Right cardiac atrium (tissue), 5 donors: ENCODE results near the gene ABCA7. TPM values are rescaled to one million over a fixed set of nuclear protein-coding genes. Genes with fewer than 3 reads are reported as not detected.

Experiments
- ATAC-seq, 2 donors: fragments of 200-7000 bp; cut with Tn5 transposase; one replicate each; pipeline versions ENCODE4 v1.8.0 to v1.9.1; 2020; ENCODE audit warnings: moderate library complexity in 2 of 2, mild to moderate bottlenecking in 1 of 2
- DNase-seq, 3 donors: peaks; one replicate each; pipeline ENCODE4 v3.0.0-alpha.2; 2020
- H3K27ac ChIP-seq: one replicate; pipeline ENCODE4 v1.5.1; 2013; ENCODE audit warnings: mild to moderate bottlenecking, low read length, control low read depth, moderate library complexity
- H3K27me3 ChIP-seq: one replicate; pipeline ENCODE4 v1.6.1; 2013; ENCODE audit not compliant: control insufficient read depth, insufficient read depth
- H3K4me1 ChIP-seq: one replicate; pipeline ENCODE4 v1.6.1; 2013; ENCODE audit warnings: low read length; ENCODE audit not compliant: control insufficient read depth, insufficient read depth
- H3K4me3 ChIP-seq: one replicate; pipeline ENCODE4 v1.5.1; 2013; ENCODE audit warnings: low read length, control low read depth
- H3K9me3 ChIP-seq: one replicate; pipeline ENCODE4 v1.6.1; 2013; ENCODE audit warnings: low read length; ENCODE audit not compliant: control insufficient read depth
- WGBS: extraction: QIAGEN DNeasy Blood & Tissue Kit; methylation state at CpG from one replicate; pipeline ENCODE4 v1.1.7; 2013; 5-methylcytosine and 5-hydroxymethylcytosine counted together
- intact Hi-C, 4 donors: fragments of 100-400 bp; cut with DNase I; formaldehyde crosslinking; loops; one replicate each; pipeline versions ENCODE4 v1.11.0 to v1.14.0; 2022 to 2023
- polyA plus RNA-seq: library from polyadenylated mRNA; stranded (reverse); fragments of 200-250 nt; gene quantifications from one replicate; pipeline ENCODE4 v1.2.3, GENCODE V29; 2013
- total RNA-seq, 4 donors: library from RNA; stranded (reverse); fragmentation: NEBNext Ultra II Directional; extraction: Animal tissue kit (Norgen Biotek cat#: 25700); gene quantifications; one replicate each; pipeline ENCODE4 v1.2.1, GENCODE V29; 2021
- donor health status: healthy with polysubstance abuse.
- donor health status: DM: no; HTN: yes; CAD: no.
- donor health status: DM: no; HTN: no; CAD: no.
- donor health status: DM: no; HTN: yes; CAD: no; lungs with severe emphysema.
- donor health status: DM: yes; HTN: yes; CAD: no.

The ABCA7 gene
- total and polyA plus RNA-seq, 5 donors: 7.3 to 10.4 (median 9.1) TPM

DNA sequence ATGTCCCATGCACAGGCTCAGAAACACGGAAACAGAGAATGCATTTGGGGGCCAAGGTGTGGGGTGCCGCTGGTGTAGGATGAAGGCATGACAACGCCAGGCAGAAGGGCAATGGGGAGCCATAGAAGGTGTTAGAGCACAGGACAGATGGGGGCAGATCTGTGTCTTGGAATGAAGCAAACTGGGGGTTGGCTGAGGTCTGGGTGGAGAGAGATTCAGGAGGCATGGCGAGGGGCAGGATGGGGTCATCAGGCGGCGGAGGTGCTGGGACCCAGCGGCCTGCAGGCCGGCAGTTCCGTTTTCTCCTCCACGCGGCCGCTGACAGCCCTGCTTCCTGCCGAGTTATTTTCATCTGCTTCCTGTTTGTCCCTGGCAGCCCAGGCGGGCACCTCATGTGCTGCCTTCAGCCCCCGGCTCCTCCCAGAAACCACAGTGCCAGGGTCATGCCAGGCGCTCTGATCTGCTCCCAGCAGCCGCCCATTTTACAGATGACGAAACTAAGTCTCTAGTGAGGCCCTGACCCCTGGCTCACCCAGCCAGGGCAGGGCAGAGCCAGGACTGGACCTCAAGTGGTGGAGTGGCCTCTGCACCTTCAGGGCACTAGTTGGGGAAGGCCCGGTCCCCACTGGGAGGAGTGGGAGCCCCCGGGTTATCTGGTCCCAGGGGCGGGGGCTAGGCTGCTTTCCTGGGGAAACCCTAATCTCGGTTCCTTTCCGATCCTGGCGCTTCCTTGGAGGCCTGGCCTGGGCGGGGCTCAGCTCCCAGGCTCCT, 29.3 kb downstream of the ABCA7 start:
- Histone ChIP-seq H3K4me3 (no peak overlapping the region), H3K4me1 (no peaks in the 10 kb centered on the region), H3K27ac (no peak overlapping the region), H3K9me3 (no peaks in the 10 kb centered on the region), H3K27me3 (no peaks in the 10 kb centered on the region)
- ATAC-seq: peak; percentile 44 to 70
- intact Hi-C loops: no loop called here
- 41% methylated on average over 25 of the region's 25 CpGs for WGBS
- DNase-seq: peak; percentile 77 to 90 (median 89)

DNA sequence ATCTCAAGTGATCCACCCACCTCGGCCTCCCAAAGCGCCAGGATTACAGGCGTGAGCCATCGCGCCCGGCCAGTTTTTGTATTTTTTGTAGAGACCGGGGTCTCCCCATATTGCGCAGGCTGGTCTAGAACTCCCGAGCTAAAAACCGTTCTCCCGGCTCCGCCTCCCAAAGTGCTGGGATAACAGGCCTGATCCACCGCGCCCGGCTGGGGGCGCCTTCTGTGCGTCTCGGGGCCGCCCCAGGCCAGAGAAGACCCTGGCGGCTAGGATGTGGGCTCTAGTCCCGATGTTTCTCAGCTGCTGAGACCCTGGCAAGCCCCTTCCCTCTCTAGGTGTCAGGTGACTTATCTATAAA, 30.6 kb downstream of the ABCA7 start:
- H3K4me3 ChIP-seq: no peak overlapping the region
- WGBS: 18% methylated on average over 21 of the region's 21 CpGs
- DNase-seq: peak in 1 of 3 donors; percentile 39
- intact Hi-C loops: no loop called here
- H3K9me3 ChIP-seq: no peaks in the 10 kb centered on the region
- no peak overlapping the region for H3K27ac ChIP-seq
- H3K27me3 ChIP-seq: no peaks in the 10 kb centered on the region
- no peak for ATAC-seq
- H3K4me1 ChIP-seq: no peaks in the 10 kb centered on the region

DNA sequence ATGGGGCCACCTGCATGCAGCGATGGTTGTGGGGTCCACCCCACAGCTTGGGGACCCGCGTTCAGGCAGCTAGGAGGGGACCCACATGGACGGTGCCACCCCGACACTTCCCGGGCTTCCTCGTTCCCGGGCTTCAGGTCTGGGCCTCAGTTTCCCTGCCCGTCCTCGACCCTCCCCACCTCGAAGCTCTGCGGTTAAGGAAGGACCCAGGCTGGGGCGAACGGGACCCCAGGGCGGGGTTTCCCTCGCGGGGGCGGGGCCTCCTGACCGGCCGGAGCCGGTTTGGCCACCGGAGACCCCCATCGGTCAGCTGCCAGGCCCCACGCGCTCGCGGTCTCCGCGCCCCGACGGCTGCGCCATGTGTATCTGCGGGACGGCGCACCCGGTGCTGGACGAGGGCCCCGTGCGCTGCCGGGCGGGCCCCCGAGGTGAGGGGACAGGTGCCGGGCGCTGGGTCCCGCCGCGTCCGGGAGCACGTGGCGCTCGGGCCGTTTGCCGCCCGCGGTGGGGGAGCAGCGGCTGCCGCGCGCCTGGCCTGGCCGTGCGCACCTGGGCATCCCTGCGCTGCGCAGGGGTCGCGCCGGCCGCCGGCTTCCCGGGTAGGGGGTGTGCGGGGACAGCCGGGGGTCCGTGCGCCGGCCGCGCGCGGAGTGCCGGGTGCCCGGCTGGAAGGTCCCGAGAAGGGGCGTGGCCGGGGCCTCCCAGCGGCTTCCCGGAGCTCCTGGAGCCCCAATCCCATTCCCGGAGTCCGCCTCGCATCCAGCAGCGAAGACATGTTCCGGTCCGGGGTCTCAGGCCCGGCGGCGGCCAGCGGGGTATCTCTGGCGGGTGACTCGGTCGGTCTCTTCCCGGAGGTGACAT, 31.3 kb downstream of the ABCA7 start:
- Histone ChIP-seq H3K27me3 (no peaks in the 10 kb centered on the region), H3K27ac (no peak overlapping the region), H3K4me1 (no peaks in the 10 kb centered on the region), H3K4me3 (no peak overlapping the region), H3K9me3 (no peaks in the 10 kb centered on the region)
- intact Hi-C loops: no loop called here
- no peak for ATAC-seq
- peak; percentile 26 to 67 (median 64) for DNase-seq
- 16% methylated on average over 99 of the region's 99 CpGs for WGBS

DNA sequence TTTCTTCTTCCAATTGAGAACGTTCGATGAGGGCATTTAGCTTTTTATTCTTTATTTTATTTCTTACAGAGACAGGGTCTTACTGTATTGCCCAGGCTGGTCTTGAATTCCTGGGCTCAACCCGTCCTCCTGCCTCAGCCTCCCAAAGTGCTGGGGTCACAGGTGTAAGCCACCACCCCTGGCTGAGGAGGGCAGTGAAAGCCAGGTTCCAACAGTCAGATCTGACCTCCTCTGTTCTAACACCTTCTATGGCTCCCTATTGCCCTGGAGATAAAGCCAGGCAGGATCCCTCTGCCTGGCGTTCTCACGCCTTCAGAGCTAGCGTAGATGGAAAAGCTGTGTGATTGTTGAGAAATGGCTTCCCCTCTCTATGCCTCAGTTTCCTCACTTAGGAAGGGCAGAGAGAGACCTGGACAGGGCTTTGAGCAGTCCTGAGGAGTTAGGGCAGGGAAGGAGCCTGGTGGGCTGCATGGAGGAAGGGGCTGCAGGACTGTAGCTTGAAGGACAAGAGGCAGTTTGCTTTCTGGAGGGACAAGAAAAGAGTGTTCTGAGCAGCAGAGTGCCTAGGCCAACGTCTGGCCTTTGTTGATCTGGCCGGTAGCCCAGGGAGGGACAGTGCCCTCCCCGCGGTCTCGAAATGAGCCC, 32.6 kb downstream of the ABCA7 start:
- no peaks in the 10 kb centered on the region for H3K9me3 ChIP-seq
- peak in 1 of 3 donors; percentile 5 for DNase-seq
- intact Hi-C loops: no loop called here
- no peaks in the 10 kb centered on the region for H3K4me1 ChIP-seq
- 85% methylated on average over 11 of the region's 11 CpGs for WGBS
- no peak overlapping the region for H3K4me3 ChIP-seq
- no peak for ATAC-seq
- no peak overlapping the region for H3K27ac ChIP-seq
- no peaks in the 10 kb centered on the region for H3K27me3 ChIP-seq

DNA sequence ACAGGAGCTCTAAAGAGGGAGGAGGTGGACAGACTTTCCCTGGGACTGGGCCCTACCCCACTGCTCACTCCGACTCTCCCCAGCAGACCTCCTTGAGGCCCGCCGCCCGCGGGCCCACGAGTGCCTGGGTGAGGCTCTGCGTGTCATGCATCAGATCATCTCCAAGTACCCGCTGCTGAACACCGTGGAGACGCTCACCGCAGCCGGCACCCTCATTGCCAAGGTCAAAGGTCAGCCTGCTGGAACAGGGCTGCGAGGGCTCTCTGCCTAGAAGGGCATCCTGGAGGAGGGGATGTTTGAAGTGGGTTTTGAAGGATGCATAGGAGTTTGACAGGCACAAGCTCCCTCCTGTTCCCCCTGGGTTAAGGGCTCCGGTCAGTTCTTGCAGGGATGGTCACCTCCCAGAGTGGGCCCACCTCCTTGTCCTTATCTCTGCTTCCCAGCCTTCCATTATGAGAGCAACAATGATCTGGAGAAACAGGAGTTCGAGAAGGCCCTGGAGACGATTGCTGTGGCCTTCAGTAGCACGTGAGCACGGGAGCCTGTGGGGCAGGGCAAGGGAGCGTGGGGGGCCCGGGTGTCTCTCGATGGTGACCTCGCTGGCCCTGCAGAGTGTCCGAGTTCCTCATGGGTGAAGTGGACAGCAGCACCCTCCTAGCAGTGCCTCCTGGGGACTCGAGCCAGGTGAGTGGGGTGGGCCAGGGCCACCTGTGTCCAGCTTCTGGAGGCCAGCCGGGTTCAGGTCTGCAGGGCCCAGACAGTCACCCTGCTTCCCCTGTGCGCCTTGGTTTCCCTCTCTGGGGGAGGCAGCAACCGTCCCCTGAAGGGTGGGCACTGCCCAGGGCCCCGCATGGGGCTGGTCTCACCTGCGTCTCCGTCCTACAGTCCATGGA, 33.4 kb downstream of the ABCA7 start:
- intact Hi-C loops: no loop called here
- whole genome bisulfite sequencing: 92% methylated on average over 30 of the region's 30 CpGs

DNA sequence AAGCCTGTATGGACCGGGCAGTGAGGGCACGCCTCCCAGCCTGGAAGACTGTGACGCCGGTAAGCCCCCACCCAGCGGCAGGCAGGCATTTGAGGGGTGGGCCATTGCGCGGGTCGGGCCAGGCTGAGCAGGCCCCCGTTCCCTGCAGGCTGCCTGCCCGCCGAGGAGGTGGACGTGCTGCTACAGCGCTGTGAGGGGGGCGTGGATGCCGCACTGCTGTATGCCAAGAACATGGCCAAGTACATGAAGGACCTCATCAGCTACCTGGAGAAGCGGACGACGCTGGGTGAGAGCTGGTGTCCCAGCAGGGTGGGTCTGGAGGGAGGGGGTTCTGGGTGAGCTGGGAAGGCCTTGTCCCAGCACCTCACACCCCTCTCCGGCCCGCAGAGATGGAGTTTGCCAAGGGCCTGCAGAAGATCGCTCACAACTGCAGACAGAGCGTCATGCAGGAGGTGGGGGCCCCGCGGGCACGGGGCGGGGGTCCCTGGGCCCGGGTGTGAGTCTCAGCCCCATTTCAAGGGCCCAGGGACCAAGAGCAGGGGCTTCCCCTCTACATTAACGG, 34.1 kb downstream of the ABCA7 start:
- 79% methylated on average over 28 of the region's 28 CpGs for WGBS
- no peaks in the 10 kb centered on the region for H3K9me3 ChIP-seq

More for the DNA sequence above, 33.4 kb downstream of the ABCA7 start:
- Histone ChIP-seq H3K27ac (no peak overlapping the region), H3K9me3 (no peaks in the 10 kb centered on the region), H3K4me1 (no peaks in the 10 kb centered on the region), H3K27me3 (no peaks in the 10 kb centered on the region), H3K4me3 (no peak overlapping the region)
- DNase-seq: peak in 2 of 3 donors; percentile 39 to 51
- no peak for ATAC-seq

DNA sequence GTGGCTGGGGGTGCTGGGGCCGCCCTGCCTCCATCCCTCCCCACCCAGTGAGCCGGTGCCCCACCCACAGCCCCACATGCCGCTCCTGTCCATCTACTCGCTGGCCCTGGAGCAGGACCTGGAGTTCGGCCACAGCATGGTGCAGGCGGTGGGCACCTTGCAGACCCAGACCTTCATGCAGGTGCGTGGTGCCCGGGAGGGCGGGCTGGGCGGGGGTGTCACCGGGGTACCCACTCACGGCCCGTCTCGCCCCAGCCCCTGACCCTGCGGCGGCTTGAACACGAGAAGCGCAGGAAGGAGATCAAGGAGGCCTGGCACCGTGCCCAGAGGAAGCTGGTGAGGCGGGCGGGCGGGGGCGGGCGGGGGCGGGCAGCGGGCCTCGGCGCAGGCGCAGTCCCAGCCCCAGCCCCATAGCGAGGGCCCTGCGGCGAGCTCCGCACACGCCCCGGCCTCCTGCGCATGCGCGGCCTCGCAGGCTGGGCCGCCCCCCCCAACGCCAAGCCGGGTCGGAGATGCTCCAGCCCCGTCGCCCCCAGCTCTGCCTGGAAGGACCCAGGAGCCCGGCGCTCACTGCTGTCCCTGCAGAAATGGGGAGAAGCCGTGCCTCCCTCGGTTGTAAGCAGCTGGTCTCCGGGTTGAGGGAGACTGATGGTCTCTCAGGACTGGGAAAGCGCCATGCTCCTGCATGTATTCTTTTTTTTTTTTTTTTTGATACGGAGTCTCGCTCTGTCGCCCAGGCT, 34.8 kb downstream of the ABCA7 start:
- no peaks in the 10 kb centered on the region for H3K4me1 ChIP-seq
- H3K9me3 ChIP-seq: no peaks in the 10 kb centered on the region
- 71% methylated on average over 54 of the region's 54 CpGs for WGBS
- H3K27me3 ChIP-seq: no peaks in the 10 kb centered on the region
- no peak overlapping the region for H3K4me3 ChIP-seq
- H3K27ac ChIP-seq: no peak overlapping the region
- intact Hi-C loops: no loop called here
- ATAC-seq (peak; percentile 39 to 46), DNase-seq (peak; percentile 78 to 94 (median 93))

More for the DNA sequence above, 34.1 kb downstream of the ABCA7 start:
- ATAC-seq: no peak
- intact Hi-C loops: no loop called here
- Histone ChIP-seq H3K4me1 (no peaks in the 10 kb centered on the region), H3K27me3 (no peaks in the 10 kb centered on the region), H3K4me3 (no peak overlapping the region), H3K27ac (no peak overlapping the region)
- peak in 1 of 3 donors; percentile 51 for DNase-seq

DNA sequence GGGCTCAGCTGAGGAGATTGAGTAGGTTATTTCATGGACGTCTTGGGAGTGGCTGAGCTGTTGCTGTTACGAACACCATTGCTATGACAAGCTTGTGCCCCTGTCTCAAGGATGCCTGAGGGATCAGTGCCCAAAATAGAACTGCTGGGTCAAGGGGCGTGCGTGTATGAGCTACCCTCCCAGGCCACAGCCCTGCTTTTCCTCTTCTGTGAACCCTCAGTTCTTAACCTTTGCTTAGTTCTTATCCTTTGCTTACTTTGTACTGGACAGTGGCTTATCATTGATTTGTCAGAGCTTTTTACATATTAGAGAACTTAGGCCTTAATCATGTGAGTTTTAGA, 36.1 kb downstream of the ABCA7 start:
- DNase-seq (no peak), ATAC-seq (no peak)
- H3K27me3 ChIP-seq: no peaks in the 10 kb centered on the region
- intact Hi-C loops: no loop called here
- no peaks in the 10 kb centered on the region for H3K4me1 ChIP-seq
- H3K4me3 ChIP-seq: no peak overlapping the region
- 80% methylated on average over 4 of the region's 4 CpGs for WGBS
- no peaks in the 10 kb centered on the region for H3K9me3 ChIP-seq
- no peak overlapping the region for H3K27ac ChIP-seq

DNA sequence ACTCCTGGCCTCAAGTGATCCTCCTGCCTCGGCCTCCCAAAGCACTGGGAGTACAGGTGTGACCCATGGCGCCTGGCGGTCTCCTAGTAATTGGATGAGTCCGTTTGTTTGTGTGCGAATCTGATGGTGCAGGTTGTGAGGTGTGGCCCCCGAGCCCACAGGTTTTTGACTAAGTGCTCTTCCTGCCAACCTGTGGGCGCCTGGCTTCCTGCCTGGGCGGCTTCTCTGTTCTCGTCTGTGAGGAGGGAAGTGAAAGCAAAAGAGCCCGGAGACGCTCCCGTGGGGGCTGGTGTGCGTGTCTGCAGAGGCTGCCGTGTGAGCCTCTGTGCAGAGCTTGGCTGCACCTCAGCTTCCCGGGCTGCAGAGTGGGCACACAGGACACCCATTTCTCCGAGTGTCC, 37.0 kb downstream of the ABCA7 start:
- ATAC-seq: peak in 1 of 2 donors; percentile 6
- Histone ChIP-seq H3K4me3 (no peak overlapping the region), H3K27ac (no peak overlapping the region), H3K4me1 (no peaks in the 10 kb centered on the region), H3K9me3 (no peaks in the 10 kb centered on the region), H3K27me3 (no peaks in the 10 kb centered on the region)
- WGBS: 58% methylated on average over 16 of the region's 16 CpGs
- intact Hi-C loops: no loop called here
- DNase-seq: peak; percentile 42 to 86 (median 83)
